GM12873 (cell line): ENCODE results near the gene C2.
"Not testable (repeated sequence)": the region's sequence is repeated elsewhere in the genome, so short reads cannot be mapped to it uniquely, and the experiment has no call there.

Experiments
- TF ChIP-seq, protein P1 (sequence below): IDR thresholded peaks from 2 replicates; pipeline ENCODE4 v1.5.1; 2012; ENCODE audit warnings: low read depth, mild to moderate bottlenecking, moderate library complexity, low read length, control low read depth; ENCODE audit not compliant: insufficient read depth; ENCODE audit errors: missing control alignments

Gene C2

DNA sequence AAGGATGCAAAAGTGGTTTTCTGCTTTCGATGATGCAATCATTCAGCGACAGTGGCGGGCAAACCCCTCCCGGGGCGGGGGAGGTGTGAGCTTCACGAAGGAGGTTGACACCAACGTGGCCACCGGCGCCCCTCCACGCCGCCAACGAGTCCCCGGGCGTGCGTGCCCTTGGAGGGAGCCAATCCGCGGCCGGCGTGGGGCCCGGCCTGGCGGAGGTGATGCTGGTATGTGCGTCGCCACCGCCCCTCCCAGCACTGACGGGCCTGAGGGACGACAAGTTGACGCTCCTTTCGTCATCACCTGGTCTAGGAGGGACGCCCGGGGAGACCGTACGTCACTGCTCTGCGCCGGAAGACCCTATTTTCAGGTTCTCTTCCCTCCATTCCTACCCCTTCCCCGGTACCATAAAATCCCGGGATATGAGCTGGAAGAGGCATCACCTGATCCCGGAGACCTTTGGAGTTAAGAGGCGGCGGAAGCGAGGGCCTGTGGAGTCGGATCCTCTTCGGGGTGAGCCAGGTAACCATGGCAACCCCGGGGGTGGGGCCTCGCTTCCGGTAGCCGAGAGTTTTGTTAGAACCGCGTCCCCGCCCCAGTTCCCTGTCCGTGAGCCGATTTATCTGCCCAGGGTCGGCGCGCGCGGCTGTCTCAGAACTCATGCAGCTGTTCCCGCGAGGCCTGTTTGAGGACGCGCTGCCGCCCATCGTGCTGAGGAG lies 44.6 kb downstream of the C2 start, which contains the start of gene DXO:
Gene DXO, minus strand, starts transcription at position 146 of the 716 bp plus-strand sequence. CDS start 463 bp downstream, outside the sequence.
- TF ChIP-seq, protein P1, sequence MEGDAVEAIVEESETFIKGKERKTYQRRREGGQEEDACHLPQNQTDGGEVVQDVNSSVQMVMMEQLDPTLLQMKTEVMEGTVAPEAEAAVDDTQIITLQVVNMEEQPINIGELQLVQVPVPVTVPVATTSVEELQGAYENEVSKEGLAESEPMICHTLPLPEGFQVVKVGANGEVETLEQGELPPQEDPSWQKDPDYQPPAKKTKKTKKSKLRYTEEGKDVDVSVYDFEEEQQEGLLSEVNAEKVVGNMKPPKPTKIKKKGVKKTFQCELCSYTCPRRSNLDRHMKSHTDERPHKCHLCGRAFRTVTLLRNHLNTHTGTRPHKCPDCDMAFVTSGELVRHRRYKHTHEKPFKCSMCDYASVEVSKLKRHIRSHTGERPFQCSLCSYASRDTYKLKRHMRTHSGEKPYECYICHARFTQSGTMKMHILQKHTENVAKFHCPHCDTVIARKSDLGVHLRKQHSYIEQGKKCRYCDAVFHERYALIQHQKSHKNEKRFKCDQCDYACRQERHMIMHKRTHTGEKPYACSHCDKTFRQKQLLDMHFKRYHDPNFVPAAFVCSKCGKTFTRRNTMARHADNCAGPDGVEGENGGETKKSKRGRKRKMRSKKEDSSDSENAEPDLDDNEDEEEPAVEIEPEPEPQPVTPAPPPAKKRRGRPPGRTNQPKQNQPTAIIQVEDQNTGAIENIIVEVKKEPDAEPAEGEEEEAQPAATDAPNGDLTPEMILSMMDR, result no peak

- TF ChIP-seq, protein P1, result no peak
Measured at GRCh38 chr6:31972709-31973350, 45.3 kb downstream of the C2 start.

DNA sequence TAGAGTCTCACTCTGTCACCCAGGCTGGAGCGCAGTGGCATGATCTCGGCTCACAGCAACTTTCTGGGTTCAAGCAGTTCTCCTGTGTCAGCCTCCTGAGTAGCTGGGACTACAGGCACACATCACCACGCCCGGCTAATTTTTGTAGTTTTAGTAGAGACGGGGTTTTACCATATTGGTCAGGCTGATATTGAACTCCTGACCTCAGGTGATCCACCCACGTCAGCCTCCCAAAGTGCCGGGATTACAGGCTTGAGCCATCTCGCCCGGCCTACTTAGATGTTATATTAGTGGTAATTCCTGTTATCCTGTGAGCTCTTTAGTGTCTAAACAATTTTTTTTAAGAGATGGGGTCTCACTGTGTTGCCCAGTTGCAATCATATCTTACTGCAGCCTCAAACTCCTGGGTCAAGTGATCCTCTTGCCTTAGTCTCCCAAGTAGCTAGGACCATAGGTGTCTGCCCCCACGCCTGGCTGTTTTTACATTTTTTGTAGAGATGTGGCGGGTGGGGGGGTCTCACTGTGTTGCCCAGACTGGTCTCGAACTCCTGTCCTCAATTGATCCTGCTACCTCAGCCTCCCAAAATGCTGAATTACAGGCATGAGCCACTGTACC lies 50.4 kb downstream of the C2 start:
- TF ChIP-seq, protein P1, result no peak

DNA sequence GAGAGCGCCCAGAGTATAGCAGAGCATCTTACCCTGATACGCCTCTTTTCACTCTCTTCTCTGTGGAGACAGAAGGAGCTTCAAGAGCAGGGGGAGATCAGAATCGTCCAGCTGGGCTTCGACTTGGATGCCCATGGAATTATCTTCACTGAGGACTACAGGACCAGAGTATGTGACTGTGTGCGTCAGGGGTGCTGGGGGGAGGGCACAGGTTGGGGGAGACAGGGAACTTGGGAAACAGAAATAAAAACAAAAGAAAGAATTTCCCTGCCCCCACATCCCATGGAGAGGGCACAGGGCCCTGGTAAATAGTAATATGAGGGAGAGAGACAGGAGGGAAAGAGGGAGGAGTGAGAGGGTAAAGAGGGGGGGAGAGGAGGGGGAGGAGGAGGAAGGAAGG lies 51.3 kb downstream of the C2 start:
- TF ChIP-seq, protein P1, result no peak

GRCh38 chr6:31979238-31979898 lies 51.9 kb downstream of the C2 start:
- TF ChIP-seq, protein P1, result no peak

GRCh38 chr6:31981744-31982143 lies 54.2 kb downstream of the C2 start, which contains the start of gene C4A:
Gene C4A, plus strand, starts transcription at chr6:31982057. Its CDS starts 51 bp downstream, at chr6:31982108.
- TF ChIP-seq, protein P1, result not testable (repeated sequence)
